ENCODE measurements around the gene NAPB. TPM values are rescaled to one million over a fixed set of nuclear protein-coding genes. Genes with fewer than 3 reads are reported as not detected.

NAPB gene
- total and polyA plus RNA-seq, 5 experiments from 2014 or later: 3.4 to 15.9 (median 7.2) TPM

- Mint-ChIP-seq H3K27me3 (peaks cover 0 to 8% (median 4%) of the 10 kb centered on the region in 5 donors), H3K27ac (no peak overlapping the region), H3K4me3 (no peak overlapping the region), H3K9me3 (no peaks in the 10 kb centered on the region), H3K4me1 (no peaks in the 10 kb centered on the region), H3K36me3 (peaks cover 0 to 3% (median 0%) of the 10 kb centered on the region in 3 donors)
- POLR2A ChIA-PET: no interaction called here
- DNase-seq: peak in 1 of 10 donors; percentile 19
- ATAC-seq: no peak
Measured at GRCh38 chr20:23325107-23325506, 96.2 kb downstream of the NAPB start.

Other genes starting within 250 kb of the NAPB start
- 10 to 100 TPM; 20.5 to 21.8 TPM for gene NXT1, start 70.7 kb downstream of the NAPB start, total RNA-seq
- 10 to 100 TPM; 60.3 to 65.1 (median 60.3) TPM for gene NXT1, start 70.7 kb downstream of the NAPB start, polyA plus RNA-seq
- gene GZF1, start 59.3 kb downstream of the NAPB start, total RNA-seq: 10 to 100 TPM; 11.1 to 13.7 TPM
- gene GZF1, start 59.3 kb downstream of the NAPB start, polyA plus RNA-seq: 1 to 10 TPM; 1.9 to 3.7 (median 2.2) TPM
- not detected for gene CSTL1, start 18.2 kb upstream of the NAPB start, total RNA-seq
- not detected for gene CSTL1, start 18.2 kb upstream of the NAPB start, polyA plus RNA-seq
- not detected for gene CST11, start 31.4 kb upstream of the NAPB start, total RNA-seq
- not detected for gene CST11, start 31.4 kb upstream of the NAPB start, polyA plus RNA-seq
- gene CST8, start 69.6 kb upstream of the NAPB start, total RNA-seq: not detected
- not detected for gene CST8, start 69.6 kb upstream of the NAPB start, polyA plus RNA-seq
- not detected for gene CST9L, start 147.0 kb upstream of the NAPB start, total RNA-seq
- gene CST9L, start 147.0 kb upstream of the NAPB start, polyA plus RNA-seq: not detected
- not detected for gene CST9, start 184.4 kb upstream of the NAPB start, total RNA-seq
- gene CST9, start 184.4 kb upstream of the NAPB start, polyA plus RNA-seq: not detected
- 1 to 10 TPM; 5.3 to 7.8 TPM for gene CST3, start 216.5 kb upstream of the NAPB start, total RNA-seq
- gene CST3, start 216.5 kb upstream of the NAPB start, polyA plus RNA-seq: 10 to 100 TPM in 1 of 3 donors, 1 to 10 TPM in 1, under 1 TPM in 1; 0.65 to 10.7 (median 2.9) TPM